RPMI7951 (cell line): ENCODE data around the gene GPR146. TPM values are rescaled to one million over a fixed set of nuclear protein-coding genes. Genes with fewer than 3 reads are reported as not detected.

ENCODE experiments used
- DNase-seq: peaks from one replicate; pipeline ENCODE4 v3.0.0-alpha.2; 2012; ENCODE audit warnings: low read depth
- total RNA-seq: library from RNA; depleted of rRNA; stranded (reverse); fragments of >200 nt; shearing (Covaris generic); gene quantifications from 2 replicates; pipeline ENCODE4 v1.2.3, GENCODE V29; 2014; rRNA removed

GPR146 gene
- total RNA-seq, 1 experiment from 2014 or later: 1.7 TPM

DNA sequence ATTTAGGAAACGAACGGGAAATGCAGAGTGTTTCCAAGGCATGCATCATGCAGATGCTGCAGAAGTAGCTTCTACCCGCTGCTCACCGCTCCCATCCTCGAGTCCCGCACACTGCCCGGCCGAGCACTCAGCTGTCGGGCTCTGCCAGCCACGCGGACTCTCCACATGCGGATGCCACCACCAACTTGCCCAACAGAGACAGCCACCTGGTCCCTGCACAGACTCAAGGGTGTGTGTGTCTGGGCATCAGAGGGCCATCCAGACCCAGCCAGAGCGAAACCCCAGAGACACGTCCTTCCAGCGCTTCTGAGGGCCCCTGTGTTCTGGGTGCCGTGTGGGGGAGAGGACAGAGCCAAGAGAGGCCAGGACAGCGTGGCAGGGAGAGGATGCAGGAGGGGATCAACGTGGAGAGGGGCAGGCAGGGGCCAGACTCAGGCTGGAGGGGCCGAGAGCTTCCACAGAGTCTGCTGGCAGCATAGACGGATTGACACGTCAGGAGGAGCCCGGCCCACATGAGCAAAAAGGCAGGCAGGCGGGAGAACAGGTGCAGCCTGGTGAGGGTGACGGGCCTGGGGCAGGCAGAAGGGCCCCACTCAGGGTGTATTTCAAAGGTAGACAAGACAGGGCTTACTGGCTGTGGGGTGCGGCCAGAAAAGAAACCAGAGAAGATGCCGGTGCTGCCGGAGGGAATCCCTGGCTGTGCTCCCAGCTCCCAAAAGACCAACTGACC is 61.9 kb downstream of the GPR146 start:
- no peak for DNase-seq

DNA sequence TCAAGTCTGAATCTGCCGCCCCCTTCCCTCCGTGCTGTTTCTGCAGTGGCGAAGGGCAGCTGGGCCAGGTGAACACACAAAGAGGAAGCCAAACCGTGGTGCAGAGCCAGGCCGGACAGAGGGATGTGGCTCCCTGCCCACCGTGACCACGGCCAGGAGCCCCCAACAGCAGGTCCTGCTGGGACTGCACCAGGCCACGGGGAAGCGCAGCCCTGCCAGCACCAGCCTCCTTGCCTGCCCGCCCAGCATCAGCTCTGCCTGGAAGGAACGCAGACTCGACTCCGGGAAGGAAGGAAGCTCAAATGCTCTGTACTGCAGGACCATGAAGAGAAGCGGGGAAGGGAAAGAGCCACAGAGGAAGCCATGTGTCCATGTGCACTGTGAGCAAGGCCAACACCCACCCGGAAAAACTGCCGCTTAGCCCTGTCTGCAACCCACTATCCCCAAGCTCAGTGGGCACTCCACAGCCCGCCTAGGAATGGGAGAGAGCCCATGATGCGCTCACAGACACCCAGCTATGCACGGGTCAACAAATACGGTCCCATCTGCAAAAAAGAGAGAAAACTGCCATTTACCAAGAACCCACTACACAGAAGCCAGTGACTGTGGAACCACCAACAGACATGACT is 62.6 kb downstream of the GPR146 start:
- no peak for DNase-seq

DNA sequence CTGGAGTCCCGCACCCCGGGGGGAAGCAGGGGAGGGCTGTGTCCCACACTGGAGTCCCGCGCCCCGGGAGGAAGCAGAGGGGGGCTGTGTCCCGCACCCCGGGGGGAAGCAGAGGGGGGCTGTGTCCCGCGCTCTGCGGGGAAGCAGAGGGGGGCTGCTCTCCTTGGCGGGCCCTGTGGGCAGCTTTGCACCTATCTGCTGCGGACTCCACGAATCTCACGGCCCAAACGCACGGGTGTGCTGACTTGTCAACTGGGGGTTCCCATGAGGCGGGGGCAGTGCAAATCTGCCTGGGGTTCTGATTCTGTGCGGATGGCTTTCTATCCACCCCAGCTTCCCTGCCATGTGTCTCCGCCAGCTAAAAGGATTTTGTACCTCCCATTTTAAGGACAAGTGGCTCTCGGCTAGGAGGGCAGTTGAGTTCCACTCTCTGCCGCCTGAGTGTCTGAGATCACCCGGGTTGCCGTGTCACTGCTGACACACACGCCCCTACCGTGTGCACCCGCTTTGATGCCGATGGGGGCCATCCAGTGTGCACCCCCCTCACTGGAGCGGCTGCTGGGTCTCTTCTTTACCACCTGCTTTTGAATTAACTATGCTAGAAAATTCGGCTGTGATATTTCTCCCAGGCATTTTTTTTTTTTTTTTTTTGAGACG is 64.0 kb downstream of the GPR146 start:
- DNase-seq: no peak

Other genes with a start within 250 kb of the GPR146 start
- 67.6 and 89.9 TPM in 2 replicates for gene SUN1, start 212.1 kb upstream of the GPR146 start, total RNA-seq
- gene GET4, start 168.0 kb upstream of the GPR146 start, total RNA-seq: 22.4 and 24.6 TPM in 2 replicates
- 1.6 and 1.8 TPM in 2 replicates for gene ADAP1, start 89.9 kb upstream of the GPR146 start, total RNA-seq
- gene COX19, start 69.0 kb upstream of the GPR146 start, total RNA-seq: 6.8 and 7.1 TPM in 2 replicates
- gene CYP2W1, start 61.4 kb upstream of the GPR146 start, total RNA-seq: not detected in 2 replicates
- gene GPER1, start 43.6 kb downstream of the GPR146 start, total RNA-seq: 0.39 and 0.84 TPM in 2 replicates
- gene ZFAND2A, start 115.7 kb downstream of the GPR146 start, total RNA-seq: 33.0 and 34.9 TPM in 2 replicates
- gene UNCX, start 188.3 kb downstream of the GPR146 start, total RNA-seq: not detected in 2 replicates